Nucleus accumbens (tissue), 56 donors: Measurements from ENCODE around the gene CEP290.
"Not testable (repeated sequence)": the region's sequence is repeated elsewhere in the genome, so short reads cannot be mapped to it uniquely, and the experiment has no call there.

Experiments
- DNase-seq, 56 donors: peaks; one replicate each; lab custom pipeline; 2025; lab: John Stamatoyannopoulos, UW

Gene CEP290

DNA sequence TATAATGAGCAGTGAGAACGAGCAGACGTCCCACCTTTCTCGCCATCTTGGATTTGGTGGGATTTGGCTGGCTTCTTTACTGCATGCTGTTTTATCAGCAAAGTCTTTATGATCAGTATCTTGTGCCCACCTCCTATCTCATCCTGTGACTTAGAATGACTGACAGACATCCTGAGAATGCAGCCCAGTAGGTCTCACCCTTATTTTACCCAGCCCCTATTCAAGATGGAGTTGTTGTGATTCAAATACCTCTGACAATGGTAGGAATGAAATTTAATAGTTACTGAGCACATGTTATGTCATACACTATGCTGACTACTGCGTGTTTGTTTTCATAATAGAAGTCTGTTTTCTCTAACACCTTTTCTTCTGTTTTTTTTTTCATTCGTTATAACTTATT is 2.1 kb upstream of the CEP290 start:
- no peak for DNase-seq

DNA sequence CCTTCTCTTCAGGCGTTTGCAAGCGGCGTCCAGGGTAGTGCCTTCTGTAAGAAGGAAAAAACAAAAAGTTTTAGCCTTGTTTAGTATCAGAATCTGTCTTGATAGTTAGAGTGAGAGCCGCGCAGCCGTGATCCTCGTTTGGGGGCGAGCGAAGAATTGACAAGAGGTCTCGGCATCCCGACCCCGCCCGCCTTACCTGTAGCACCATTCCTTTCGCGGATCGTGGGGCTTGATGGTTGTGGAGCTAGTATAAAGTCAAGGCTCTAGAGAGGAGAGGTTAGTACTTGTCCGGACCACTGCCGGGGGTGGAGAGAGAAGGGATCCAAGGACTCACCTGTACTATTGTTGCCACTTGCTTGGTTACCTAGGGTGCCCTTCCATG is 713 bp upstream of the CEP290 start:
- peak in 27 of 56 donors; percentile 0 to 66 (median 37) for DNase-seq

DNA sequence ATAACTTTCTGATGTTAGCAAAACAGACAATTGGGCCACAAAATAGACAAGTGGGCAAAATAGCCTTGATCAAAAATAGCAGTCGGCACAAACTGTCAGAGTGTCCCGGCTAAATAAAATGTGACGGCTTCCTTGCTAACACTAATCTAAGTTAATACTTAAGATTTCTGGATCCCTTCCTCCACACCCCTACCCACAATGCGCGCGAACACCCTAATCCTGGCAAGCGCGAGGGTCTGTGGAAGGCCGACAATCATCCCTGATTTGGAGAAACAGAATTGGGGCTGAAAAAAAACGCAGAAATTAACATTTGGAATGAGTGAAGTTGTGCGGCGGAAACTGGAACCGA is 489 bp downstream of the CEP290 start:
- no peak for DNase-seq

DNA sequence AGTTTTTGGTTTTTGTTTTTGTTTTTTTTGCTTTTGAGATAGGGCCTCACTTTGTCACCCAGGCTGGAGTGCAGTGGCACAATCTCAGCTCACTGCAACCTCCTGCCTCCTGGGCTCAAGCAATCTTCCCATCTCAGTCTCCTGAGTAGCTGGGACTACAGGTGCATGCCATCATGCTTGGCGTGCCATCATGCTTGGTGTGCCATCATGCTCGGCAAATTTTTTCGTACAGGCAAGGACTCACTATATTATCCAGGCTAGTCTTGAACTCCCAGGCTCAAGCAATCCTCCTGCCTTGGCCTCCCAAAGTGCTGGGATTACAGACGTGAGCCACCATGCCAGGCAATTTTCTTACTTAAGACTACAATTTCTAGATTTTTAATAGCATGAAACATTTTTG is 2.2 kb downstream of the CEP290 start:
- not testable (repeated sequence) for DNase-seq

DNA sequence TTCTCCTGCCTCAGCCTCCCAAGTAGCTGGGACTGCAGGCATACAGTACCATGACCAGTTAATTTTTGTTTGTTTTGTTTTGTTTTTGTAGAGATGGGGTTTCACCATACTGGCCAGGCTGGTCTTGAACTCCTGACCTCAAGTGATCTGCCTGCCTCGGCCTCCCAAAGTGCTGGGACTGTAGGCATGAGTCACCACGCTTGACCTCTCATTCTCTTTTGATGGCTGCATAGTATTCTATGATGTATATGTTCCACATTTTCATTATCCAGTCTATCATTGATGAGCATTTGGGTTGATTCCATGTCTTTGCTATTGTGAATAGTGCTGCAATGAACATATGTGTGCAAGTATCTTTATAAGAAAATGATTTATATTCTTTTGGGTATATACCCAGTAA is 8.7 kb downstream of the CEP290 start:
- not testable (repeated sequence) for DNase-seq

DNA sequence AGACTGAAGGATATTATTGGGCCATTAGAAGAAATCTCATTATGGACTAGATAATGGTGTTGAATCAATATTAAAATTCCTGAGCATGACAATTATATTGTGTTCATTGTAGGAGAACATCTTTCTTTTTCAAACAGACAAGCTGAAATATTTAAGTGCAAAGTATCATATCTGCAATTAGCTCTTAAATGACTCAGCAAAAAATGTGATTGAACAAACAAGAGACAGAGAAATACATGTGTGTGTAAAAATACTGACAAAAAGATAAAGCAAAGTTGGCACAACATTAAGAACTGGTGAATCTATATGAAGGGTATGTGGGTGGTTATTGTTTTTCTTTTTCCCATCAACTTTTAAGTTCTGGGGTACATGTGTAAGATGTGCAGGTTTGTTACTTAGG is 9.5 kb downstream of the CEP290 start:
- DNase-seq: no peak

DNA sequence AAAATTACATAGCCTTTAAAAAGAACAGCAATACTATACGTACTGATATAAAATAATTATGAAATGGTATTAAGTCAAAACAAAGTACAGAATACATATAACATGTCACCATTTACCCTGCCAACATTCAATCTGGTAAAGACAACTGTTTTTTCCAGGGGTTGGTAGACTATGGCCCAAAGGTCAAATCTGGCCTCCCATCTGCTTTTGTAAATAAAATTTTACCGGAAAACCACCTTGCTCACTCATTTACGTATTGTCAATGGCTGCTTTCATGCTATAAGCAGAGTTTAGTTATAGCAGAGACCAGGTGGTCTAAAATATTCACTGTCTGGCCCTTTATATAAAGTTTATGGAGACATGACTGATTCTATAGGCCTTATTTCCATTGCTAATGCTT is 14.0 kb downstream of the CEP290 start:
- no peak for DNase-seq

DNA sequence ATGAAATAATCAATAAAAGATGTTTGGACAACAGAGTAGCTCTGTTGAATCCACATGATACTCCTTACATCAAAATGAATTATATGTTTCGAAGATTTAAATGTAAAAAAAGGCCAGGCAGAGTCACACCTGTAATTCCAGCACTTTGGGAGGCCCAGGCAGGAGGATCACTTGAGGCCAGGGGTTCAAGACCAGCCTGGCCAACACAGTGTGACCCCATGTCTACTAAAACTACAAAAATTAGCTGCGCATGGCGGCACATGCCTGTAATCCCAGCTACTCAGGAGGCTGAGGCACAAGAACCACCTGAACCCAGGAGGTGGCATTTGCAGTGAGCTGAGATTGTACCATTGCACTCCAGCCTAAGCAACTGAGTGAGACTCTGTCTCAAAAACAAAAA is 14.8 kb downstream of the CEP290 start:
- DNase-seq: no peak

DNA sequence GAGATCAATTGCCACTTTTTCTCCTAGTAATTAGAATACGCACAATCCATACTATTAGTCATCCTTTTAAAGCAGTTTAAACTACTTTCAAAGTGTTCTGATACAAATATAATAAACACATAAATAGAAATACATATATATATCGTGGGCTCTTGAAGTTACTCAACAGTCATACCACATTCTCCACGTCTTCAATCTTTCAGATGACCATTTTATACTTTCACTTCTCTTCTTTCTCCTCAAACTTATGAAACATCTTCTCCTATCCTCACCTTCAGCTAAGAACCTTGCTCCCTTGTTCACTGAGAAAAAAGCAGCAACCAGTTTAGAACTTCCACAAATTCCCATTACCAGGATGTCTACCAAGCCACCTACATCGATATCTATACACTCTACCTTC is 19.2 kb downstream of the CEP290 start:
- no peak for DNase-seq

DNA sequence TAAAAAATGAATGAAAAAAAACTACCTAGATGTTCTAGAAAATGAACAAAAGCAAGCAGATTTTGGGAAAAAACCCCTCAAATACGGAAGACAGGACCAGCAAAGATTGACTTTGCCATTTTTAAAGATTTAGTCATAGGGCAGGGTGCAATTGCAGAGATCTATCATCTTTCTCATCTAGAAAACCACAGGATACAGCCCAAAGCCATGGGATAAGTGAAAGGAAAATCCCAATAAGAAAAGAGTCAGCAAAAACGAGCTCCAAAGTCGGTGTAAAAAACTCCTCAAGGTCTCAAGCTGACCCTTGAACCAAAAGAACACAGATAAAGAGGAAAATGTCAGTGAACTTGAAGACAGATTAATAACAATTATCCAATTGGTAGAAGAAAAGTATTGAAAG is 28.0 kb downstream of the CEP290 start:
- no peak for DNase-seq

DNA sequence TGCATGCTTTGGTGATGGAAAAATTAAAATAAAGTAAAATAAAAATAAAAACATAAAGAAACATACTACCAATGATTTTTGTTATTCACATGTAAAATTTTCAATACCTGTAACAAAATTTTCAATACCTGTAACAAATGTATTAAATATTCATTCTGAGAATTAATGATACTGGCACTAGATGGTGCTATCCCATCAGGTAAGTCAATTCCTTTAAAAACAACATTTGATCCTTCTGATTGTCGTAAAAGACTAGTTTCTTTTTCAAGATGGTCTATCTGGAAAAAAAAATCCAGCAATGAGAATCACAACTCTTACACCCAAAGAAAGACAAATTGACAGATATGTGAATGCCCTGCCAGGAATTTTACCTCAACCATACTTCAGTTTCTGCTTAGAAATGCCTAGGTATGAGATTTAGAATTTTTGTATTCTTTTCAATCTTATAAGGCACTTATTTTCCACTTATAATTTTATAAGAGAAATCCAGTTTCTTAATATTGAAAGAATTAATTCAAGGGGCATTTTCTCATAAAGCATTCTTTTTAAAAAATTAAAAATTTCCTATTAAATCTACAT is 30.7 kb downstream of the CEP290 start:
- no peak for DNase-seq

DNA sequence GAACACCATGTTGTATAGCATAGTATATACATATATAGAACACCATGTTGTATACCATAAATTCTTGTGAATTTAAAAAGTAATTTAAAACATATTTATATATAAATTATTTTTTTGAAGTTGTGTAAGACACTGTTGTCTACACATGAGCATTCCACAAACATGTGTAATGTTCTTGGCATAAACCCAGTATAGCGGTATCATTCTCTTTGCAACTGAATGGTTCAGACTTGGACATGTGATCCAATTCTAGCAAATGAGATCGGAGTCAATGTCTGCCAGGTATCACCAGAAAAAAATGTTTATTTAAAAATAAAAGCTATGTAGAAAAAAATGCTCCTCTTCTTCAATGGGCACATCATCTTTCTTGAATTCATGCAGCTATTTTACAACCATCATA is 33.9 kb downstream of the CEP290 start:
- no peak for DNase-seq

DNA sequence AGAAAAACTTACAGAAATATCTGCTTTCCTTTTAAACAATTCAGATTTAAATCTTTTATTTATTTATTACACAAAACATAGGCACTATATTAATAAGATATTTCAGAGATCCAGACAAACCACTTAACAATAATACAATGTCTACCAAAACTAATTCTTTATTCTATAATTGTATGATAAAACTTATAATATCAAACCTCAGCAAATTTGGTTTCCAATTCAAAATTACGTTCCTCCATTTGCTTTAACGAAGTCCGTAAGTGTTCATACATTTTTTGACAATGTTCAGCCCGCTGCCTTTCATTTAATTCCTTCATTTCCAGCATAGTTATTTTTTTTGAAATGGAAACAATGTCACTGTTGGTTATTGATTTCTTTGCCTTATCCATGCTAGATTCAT is 48.3 kb downstream of the CEP290 start:
- DNase-seq: no peak

DNA sequence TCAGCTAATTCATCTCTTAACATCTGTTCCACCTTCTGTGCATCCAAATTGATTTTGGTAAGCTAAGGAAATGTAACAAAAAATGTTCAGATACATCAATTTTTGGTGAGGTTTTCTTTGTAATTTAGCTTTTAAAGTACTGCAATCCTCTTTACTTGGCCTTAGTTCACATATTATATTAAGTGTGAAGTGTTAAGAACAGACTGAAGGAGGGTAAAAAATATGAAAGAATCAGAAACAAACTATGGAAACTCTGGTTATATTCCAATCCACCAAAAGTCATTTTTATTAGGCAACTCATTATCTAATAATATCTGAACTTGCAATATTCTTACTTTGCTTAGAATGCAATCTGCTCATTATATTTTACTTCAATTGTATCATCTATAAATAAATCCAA is 49.1 kb downstream of the CEP290 start:
- no peak for DNase-seq

DNA sequence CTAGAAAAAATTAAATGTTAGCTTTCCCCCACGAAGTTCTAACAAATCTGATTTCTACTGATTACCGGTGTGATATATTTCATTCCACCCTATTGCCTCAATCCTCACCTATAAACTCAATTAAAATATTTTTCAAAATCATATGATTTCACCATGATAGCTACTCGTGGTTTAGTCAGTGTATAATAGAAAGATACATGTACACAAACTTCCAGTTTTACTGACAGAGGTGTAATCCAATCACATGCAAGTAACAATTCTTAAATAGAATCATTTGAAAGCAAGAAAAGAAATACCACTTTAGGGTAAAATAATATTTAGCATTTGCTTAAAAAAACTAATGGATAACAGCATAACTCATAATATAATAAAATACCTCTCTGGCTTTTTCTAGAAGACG is 57.7 kb downstream of the CEP290 start:
- no peak for DNase-seq

DNA sequence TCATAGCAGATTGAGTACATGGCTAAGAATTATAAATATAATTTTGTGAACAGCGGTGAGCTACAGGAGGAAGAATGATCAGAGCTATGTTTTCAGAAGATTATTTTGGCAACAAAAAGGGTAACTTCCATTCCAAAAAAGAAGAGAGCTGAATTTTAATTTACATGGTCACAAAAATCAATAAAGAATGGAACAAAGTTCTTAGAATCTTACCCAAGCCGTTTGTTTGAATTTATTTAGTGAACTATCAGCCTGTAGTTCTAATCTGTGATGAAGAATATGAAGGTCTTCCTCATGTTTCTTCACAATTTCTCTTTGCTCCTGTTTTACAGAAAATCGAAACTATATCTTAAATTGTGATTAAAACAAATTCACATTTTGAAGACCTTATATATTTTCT is 58.3 kb downstream of the CEP290 start:
- DNase-seq: no peak

DNA sequence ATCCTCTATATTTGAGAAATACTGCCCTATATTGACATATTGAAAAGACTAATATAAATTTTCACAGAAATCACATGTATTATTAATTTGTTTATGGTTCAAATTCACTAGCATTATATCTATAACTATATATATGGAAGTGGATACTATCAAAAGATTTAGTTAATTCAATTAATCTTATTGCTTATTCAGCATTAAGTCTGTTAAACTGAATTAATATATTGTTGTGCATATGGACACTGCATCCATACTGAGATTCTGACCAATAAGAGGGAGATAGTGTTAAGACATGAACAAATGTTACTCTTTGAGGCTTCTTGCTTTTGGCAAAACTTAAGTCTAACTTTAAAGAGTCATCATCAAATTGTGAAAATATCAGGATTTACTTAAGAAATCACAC is 60.6 kb downstream of the CEP290 start:
- no peak for DNase-seq

DNA sequence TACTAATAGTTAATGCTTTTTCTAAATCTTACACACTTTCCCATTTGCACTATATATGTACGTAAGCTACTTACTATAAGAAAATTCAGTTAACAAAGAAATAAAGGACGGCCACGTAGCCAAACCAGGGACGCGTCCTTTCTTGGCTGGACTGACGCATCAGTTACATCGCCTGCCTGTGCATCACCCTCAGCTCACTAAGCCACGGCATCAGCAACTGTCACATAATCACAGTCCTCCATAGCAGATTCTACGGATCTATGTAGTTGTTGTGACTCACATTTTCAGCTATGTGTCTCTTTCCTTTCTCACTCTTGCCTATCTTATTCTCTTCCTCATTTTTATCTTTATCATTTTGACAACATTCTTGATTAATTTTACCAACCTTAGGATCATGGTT is 74.6 kb downstream of the CEP290 start:
- DNase-seq: no peak

DNA sequence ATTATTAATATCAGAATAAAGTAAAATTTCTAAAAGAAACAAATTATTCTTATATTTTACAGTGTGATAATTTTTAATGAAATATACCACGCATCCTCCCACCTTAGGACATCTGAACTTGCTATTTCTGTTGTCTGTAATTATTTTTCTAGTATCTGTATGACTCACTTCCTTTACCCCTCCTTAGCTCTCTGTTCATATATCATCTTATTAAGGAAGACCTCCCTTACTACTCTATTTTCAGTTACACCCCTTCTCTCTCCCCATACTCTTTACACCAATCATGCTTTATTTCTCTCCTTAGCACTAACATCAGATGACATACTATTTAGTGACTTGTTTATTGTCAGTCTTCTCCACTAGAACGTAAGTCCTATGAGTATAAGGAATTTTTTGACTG is 78.5 kb downstream of the CEP290 start:
- no peak for DNase-seq

DNA sequence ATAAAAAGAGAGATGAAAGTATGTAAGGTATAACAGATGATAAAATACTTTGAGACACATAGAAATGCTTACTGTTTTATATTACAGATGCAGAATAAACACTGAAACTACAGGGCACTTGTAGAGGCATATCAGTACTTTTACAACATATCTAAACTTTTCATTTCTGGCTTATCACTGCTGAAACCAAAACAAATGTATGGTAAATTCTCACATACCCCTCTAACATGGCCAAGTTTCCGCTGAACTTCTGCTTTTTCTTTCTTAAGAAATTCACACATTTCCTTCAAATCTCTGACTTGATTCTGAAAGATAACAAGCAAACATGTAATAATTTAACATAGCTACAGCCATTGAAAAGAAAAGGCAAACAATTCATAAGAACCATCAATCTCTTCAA is 79.4 kb downstream of the CEP290 start:
- no peak for DNase-seq

DNA sequence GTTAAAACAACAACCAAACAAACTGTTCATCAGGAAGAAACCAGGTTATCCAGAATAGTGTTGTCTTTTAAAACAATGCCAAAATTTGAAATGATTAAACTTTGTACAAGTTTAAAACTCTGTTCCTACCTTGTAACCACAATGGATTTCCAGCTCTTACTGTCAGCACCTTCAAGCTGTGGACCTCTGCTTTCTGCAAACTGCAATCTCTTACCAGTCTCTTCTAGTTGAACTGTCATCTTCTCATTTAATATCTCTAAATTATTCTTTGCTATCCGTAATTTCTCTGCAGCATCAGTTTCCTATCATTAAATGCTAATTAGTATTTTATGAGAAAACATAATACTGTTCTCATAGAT is 83.2 kb downstream of the CEP290 start:
- DNase-seq: no peak

DNA sequence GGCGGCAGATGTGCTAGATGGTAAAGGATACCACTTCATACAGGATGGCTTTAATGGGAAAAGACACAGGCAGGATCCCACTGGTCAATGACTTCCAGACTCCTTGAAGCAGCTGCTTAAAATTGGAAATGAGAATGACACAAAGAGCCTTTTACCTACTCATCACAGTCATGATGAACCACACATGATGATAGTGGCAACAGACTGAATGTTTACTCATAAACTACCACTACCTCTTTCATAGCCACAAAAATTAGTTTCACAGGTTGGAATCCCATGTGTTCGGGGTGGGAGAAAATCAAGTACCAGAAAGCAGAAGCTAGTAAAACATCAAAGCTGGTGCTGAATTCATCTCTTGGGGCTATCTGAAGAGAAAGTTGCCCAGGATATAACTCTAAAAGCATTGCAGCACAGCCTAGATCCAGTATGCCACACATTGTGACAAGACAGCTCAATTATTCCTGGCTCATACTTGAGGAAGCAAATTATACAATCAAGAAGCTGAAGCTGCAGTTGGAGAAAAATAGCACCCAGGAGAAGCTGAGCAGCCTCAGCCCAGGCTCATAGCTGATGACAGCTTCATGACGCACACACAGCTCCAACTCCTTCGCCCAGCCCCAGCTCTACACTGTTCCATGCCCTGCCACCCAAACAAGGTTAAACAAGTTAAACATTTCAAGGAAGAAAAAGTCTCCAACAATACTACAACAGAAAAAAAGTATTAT is 83.7 kb downstream of the CEP290 start:
- DNase-seq: peak in 30 of 56 donors; percentile 1 to 83 (median 42)

DNA sequence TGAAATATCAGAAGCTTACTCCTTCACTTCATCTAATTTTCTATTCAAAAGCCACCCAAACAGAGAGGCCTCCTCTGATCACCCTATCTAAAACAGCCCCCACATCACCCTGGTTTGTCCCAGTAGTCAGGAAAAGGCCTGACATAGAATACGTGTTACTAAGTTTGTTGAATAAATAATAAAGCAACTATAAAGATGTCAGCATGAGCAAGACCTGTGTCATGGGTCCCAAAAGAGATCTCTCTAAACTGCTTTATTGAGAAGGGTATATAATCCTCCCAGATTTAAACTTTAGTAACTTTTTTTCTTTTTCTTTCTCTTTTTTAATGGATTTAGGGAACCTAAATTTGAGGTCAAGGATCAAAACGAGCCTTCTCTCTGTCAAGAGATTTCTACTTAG is 85.3 kb downstream of the CEP290 start:
- DNase-seq: no peak
